Measurements from ENCODE around the gene GSAP. TPM values are rescaled to one million over a fixed set of nuclear protein-coding genes. Genes with fewer than 3 reads are reported as not detected.

The GSAP gene
- polyA plus RNA-seq, 1 donor from 2014 or later: 0.21 TPM

- no peaks in the 10 kb centered on the region for H3K9me3 ChIP-seq (ENCODE audit: low read length)
- no peak for TF ChIP-seq SMC3 (conservative IDR thresholded peaks at IDR 0.05; ENCODE audit: poor library complexity)
- no peak for TF ChIP-seq RAD21 (conservative IDR thresholded peaks at IDR 0.05)
- no peak for TF ChIP-seq EZH2 (IDR thresholded peaks at IDR 0.05; ENCODE audit: borderline replicate concordance, insufficient read depth, low read length, poor library complexity, severe bottlenecking)
- no peak for TF ChIP-seq TAF1 (IDR thresholded peaks at IDR 0.05; ENCODE audit: low read depth)
- no peak for TF ChIP-seq POLR2AphosphoS5 (IDR thresholded peaks at IDR 0.05)
- TF ChIP-seq MXI1 (conservative IDR thresholded peaks at IDR 0.05; ENCODE audit: poor library complexity, severe bottlenecking): no peak
- no peak for TF ChIP-seq EP300 (conservative IDR thresholded peaks at IDR 0.05; ENCODE audit: poor library complexity, severe bottlenecking)
- TF ChIP-seq, protein P1, sequence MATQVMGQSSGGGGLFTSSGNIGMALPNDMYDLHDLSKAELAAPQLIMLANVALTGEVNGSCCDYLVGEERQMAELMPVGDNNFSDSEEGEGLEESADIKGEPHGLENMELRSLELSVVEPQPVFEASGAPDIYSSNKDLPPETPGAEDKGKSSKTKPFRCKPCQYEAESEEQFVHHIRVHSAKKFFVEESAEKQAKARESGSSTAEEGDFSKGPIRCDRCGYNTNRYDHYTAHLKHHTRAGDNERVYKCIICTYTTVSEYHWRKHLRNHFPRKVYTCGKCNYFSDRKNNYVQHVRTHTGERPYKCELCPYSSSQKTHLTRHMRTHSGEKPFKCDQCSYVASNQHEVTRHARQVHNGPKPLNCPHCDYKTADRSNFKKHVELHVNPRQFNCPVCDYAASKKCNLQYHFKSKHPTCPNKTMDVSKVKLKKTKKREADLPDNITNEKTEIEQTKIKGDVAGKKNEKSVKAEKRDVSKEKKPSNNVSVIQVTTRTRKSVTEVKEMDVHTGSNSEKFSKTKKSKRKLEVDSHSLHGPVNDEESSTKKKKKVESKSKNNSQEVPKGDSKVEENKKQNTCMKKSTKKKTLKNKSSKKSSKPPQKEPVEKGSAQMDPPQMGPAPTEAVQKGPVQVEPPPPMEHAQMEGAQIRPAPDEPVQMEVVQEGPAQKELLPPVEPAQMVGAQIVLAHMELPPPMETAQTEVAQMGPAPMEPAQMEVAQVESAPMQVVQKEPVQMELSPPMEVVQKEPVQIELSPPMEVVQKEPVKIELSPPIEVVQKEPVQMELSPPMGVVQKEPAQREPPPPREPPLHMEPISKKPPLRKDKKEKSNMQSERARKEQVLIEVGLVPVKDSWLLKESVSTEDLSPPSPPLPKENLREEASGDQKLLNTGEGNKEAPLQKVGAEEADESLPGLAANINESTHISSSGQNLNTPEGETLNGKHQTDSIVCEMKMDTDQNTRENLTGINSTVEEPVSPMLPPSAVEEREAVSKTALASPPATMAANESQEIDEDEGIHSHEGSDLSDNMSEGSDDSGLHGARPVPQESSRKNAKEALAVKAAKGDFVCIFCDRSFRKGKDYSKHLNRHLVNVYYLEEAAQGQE (IDR thresholded peaks at IDR 0.05; ENCODE audit: borderline replicate concordance): no peak
- no peak for TF ChIP-seq CTCF (IDR thresholded peaks at IDR 0.05; ENCODE audit: poor library complexity, severe bottlenecking)
- H3K9me2 ChIP-seq (ENCODE audit: insufficient read depth, low read length): no peaks in the 10 kb centered on the region
- no peak overlapping the region for H3K4me3 ChIP-seq (ENCODE audit: low read length)
- no peaks in the 10 kb centered on the region for H4K20me1 ChIP-seq (ENCODE audit: insufficient read depth)
- H2AFZ ChIP-seq (ENCODE audit: low read depth, low read length): no peak overlapping the region
- H3K36me3 ChIP-seq (ENCODE audit: insufficient read depth, low read length): no peaks in the 10 kb centered on the region
- no peaks in the 10 kb centered on the region for H3K27me3 ChIP-seq (ENCODE audit: insufficient read depth, low read depth, low read length)
- no peak overlapping the region for H3K27ac ChIP-seq (ENCODE audit: low read length)
- H3K9ac ChIP-seq (ENCODE audit: low read length): no peak overlapping the region
- H3K79me2 ChIP-seq (replicated peaks; ENCODE audit: insufficient read depth, low read length): no peaks in the 10 kb centered on the region
- no peaks in the 10 kb centered on the region for H3F3A ChIP-seq (ENCODE audit: insufficient read depth, low read length, poor library complexity, severe bottlenecking)
- H3K4me2 ChIP-seq (ENCODE audit: low read length): no peak overlapping the region
Measured at GRCh38 chr7:77290425-77290824, 125.7 kb downstream of the GSAP start.

- no peaks in the 10 kb centered on the region for H4K20me1 ChIP-seq (ENCODE audit: insufficient read depth)
- H2AFZ ChIP-seq (ENCODE audit: low read depth, low read length): no peak overlapping the region
- no peaks in the 10 kb centered on the region for H3K27me3 ChIP-seq (ENCODE audit: insufficient read depth, low read depth, low read length)
- H3K79me2 ChIP-seq (replicated peaks; ENCODE audit: insufficient read depth, low read length): no peaks in the 10 kb centered on the region
- H3K36me3 ChIP-seq (ENCODE audit: insufficient read depth, low read length): no peaks in the 10 kb centered on the region
- H3K9me2 ChIP-seq (ENCODE audit: insufficient read depth, low read length): no peaks in the 10 kb centered on the region
- no peaks in the 10 kb centered on the region for H3F3A ChIP-seq (ENCODE audit: insufficient read depth, low read length, poor library complexity, severe bottlenecking)
- H3K4me3 ChIP-seq (ENCODE audit: low read length): no peak overlapping the region
- no peak overlapping the region for H3K9ac ChIP-seq (ENCODE audit: low read length)
- H3K9me3 ChIP-seq (ENCODE audit: low read length): no peaks in the 10 kb centered on the region
- no peak overlapping the region for H3K4me2 ChIP-seq (ENCODE audit: low read length)
- no peak overlapping the region for H3K27ac ChIP-seq (ENCODE audit: low read length)
- no peak for TF ChIP-seq CTCF (IDR thresholded peaks at IDR 0.05; ENCODE audit: poor library complexity, severe bottlenecking)
- TF ChIP-seq SMC3 (conservative IDR thresholded peaks at IDR 0.05; ENCODE audit: poor library complexity): no peak
- no peak for TF ChIP-seq EZH2 (IDR thresholded peaks at IDR 0.05; ENCODE audit: borderline replicate concordance, insufficient read depth, low read length, poor library complexity, severe bottlenecking)
- no peak for TF ChIP-seq RAD21 (conservative IDR thresholded peaks at IDR 0.05)
- TF ChIP-seq EP300 (conservative IDR thresholded peaks at IDR 0.05; ENCODE audit: poor library complexity, severe bottlenecking): no peak
- no peak for TF ChIP-seq TAF1 (IDR thresholded peaks at IDR 0.05; ENCODE audit: low read depth)
- TF ChIP-seq POLR2AphosphoS5 (IDR thresholded peaks at IDR 0.05): no peak
- TF ChIP-seq MXI1 (conservative IDR thresholded peaks at IDR 0.05; ENCODE audit: poor library complexity, severe bottlenecking): no peak
- TF ChIP-seq, protein P1 (IDR thresholded peaks at IDR 0.05; ENCODE audit: borderline replicate concordance): no peak
Measured at GRCh38 chr7:77289387-77289786, 126.8 kb downstream of the GSAP start.
